Stimulated activated CD8-positive, alpha-beta memory T cell treated with anti-CD3 and anti-CD28 coated beads, Interleukin-7, amount 100 ng/mL, for 48 hours (primary cell): Measurements from ENCODE around the gene RPS6KC1.
A peak's percentile ranks its signal among the peaks of the same experiment; 100 is the strongest.
"Not testable (repeated sequence)": the region's sequence is repeated elsewhere in the genome, so short reads cannot be mapped to it uniquely, and the experiment has no call there.

Source experiments
- DNase-seq, 2 donors: peaks; one replicate each; pipeline ENCODE4 v3.0.0-alpha.2; 2020; ENCODE audit warnings: low read depth in 1 of 2; ENCODE audit errors: extremely low read depth in 1 of 2

Gene RPS6KC1, protein sequence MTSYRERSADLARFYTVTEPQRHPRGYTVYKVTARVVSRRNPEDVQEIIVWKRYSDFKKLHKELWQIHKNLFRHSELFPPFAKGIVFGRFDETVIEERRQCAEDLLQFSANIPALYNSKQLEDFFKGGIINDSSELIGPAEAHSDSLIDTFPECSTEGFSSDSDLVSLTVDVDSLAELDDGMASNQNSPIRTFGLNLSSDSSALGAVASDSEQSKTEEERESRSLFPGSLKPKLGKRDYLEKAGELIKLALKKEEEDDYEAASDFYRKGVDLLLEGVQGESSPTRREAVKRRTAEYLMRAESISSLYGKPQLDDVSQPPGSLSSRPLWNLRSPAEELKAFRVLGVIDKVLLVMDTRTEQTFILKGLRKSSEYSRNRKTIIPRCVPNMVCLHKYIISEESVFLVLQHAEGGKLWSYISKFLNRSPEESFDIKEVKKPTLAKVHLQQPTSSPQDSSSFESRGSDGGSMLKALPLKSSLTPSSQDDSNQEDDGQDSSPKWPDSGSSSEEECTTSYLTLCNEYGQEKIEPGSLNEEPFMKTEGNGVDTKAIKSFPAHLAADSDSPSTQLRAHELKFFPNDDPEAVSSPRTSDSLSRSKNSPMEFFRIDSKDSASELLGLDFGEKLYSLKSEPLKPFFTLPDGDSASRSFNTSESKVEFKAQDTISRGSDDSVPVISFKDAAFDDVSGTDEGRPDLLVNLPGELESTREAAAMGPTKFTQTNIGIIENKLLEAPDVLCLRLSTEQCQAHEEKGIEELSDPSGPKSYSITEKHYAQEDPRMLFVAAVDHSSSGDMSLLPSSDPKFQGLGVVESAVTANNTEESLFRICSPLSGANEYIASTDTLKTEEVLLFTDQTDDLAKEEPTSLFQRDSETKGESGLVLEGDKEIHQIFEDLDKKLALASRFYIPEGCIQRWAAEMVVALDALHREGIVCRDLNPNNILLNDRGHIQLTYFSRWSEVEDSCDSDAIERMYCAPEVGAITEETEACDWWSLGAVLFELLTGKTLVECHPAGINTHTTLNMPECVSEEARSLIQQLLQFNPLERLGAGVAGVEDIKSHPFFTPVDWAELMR

DNA sequence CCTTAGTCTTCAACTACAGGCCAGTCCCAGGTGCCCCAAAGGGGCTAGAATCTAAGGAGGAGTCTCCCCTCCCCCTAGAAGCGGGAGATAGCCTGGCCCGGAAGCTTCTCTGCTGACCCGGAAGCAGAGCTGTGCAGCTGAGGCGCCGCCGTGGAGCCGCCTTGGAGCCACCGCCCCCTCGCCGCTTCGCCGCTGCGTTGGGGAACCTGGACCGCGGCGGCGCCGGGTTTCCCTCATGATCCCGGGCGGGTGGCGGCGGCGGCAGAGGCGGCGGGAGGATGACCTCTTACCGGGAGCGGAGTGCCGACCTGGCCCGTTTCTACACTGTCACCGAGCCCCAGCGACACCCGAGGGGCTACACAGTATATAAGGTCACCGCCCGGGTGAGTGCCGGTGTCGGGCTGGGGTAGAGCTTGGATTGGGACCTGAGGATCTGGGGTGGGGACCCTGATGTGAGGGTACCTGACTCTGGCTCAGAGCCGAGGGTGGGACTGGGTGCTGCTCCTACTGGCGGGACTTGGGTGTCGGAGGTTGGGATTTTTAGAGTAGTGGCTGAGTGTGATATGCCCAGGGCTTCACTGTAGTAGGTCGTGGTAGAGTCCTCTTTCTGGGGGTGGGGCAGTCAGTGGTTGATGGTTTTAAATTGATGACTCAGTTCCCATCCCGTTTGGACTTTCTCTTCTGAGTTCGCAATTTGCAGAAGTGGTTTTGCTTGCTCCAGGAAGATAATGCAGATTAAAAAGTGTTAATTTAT, at the start of gene RPS6KC1:
Gene RPS6KC1 (plus strand): TSS at position 115 of the 754 bp plus-strand sequence. CDS start 164 bp downstream, at position 279.
- peak; percentile 64 to 82 for DNase-seq

DNA sequence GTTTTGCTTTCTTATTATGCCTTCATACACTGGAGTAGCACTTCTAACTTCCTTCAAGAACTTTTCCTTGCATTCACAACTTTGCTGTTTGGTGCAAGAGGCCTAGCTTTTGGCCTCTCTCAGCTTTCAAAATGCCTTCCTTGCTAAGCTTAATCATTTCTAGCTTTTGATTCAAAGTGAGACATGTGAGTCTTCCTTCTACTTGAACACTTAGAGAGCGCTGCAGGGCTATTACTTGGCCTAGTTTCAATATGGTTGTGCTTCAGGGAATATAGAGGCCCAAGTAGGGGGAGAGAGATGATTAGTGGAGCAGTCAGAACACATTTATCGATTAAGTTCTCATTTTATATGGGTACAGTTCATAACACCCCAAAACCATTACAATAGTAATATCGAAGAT, 47.8 kb upstream of the RPS6KC1 start:
- no peak for DNase-seq

DNA sequence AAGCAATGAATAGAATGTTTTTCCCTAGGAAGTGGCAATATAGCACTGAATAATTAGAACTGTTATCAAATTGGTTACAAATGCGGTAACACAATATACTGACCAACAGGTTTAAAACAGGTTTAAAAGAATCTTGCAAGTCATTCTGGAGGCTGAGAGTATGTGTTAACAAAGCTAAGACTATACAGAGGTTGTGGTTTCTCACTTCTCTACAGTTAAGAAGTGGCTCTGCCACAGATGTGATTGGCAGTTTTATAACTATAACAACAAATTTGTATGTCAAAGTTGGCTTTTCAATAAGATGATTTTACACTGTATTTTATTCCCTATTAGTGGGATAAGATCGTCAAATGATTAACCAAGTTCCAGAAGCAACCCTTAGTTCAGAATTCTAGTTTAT, 42.5 kb upstream of the RPS6KC1 start:
- no peak for DNase-seq

GRCh38 chr1:213014642-213015041, 36.4 kb upstream of the RPS6KC1 start:
- no peak for DNase-seq

DNA sequence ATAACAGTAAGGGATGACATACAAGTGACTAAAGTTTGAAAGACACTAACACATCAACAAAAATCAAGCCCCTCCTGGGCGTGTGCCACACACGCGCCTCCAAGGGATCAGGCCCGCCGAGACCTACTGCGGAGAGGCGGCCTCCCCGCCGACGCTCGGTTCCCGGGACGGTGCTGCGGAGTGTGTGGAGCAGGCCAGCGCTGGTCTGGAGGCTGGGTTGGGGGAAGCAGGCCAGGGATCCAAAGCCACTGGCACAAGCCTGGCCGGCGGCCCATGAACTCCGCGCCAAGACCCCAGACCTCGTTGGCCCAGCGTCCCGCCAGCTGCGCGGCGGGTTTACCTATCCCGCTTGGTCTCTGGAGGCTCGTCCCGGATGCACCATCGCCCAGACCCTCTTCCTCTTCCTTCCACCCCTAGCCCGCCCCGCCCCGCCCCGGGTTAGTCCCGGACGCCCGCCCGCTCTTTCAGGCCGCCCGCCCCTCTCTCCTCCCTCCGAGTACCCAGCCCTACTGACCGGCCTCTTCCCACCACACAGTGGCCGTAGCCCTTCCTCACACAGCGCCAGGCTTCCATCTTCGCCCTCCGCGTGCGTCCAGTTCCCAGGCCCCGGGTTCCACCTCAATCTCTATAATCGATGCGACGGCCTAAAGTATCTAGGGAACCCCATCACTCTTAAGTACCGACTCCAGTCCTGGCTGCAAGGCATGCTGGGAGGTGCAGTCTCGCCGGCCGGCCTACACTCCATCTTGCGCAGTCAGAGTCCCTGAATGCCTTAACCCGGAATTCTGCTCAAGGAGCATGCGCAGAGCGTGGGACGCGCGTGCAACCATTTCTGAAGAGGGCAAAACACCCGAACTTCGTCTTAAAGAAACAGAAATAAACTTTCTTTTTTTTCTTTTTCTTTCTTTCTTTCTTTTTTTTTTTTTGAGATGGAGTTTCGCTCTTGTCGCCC, 35.7 kb upstream of the RPS6KC1 start, which contains the start of gene ANGEL2:
Gene ANGEL2 (minus strand): TSS at position 769 of the 952 bp plus-strand sequence. CDS start 196 bp downstream, at position 573.
- peak; percentile 84 to 94 for DNase-seq

DNA sequence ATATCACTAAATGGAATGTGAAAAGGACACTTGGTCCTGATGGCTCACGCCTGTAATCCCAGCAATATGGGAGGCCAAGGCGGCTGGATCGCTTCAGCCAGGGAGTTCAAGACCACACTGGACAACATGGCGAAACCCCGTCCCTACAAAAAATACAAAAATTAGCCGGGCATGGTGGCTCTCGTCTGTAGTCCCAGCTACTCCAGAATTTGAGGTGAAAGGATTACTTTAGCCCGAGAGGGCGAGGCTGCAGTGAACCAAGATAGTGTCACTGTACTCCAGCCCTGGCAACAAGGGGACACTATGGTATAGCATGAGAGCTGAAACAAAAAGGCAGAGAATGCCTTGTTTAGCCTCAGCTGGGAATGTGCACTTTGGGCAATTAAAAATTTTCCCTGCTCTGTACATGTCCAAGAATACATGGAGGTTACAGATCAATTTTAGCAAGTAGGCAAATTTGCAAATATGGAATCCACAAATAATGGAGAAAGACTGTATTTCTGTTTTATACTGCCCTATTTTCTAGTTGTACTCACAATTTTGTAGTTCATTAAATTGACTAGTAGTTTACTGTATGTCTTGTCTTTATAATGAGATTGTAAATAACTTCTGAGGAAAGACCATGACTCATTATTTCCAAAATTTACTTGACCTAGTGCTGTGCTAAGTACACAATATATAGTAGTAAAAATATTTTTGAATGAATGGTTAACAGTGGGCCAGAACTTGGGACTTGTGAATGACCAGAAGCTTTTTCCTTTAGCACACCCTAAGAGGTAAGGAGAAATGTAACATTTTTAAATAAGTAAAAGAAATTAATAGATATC, 33.4 kb upstream of the RPS6KC1 start:
- no peak for DNase-seq

GRCh38 chr1:213019450-213019849, 31.6 kb upstream of the RPS6KC1 start:
- DNase-seq = no peak

GRCh38 chr1:213020016-213020415, 31.0 kb upstream of the RPS6KC1 start:
- no peak for DNase-seq

DNA sequence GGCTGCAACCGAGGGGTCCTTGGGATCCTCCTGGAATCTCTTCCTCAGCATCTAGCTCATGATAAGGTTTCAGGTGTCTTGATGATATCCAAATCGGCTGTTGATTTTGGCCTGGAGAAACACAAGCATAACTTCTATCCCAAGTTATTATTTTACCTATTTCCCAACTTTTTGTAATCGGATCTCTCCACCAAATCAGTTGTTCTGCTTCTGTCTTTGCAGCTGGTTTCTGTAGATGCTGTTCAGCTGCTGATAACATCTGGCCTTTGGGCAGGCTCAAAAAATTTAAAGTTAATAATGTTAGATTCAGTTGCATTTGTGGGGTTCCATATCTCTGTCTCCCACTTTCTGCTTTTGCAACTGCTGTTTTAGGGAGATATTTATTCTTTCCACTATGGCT, 24.0 kb upstream of the RPS6KC1 start:
- not testable (repeated sequence) for DNase-seq

- DNase-seq = no peak
Observed at GRCh38 chr1:213032651-213033050, 18.4 kb upstream of the RPS6KC1 start.

DNA sequence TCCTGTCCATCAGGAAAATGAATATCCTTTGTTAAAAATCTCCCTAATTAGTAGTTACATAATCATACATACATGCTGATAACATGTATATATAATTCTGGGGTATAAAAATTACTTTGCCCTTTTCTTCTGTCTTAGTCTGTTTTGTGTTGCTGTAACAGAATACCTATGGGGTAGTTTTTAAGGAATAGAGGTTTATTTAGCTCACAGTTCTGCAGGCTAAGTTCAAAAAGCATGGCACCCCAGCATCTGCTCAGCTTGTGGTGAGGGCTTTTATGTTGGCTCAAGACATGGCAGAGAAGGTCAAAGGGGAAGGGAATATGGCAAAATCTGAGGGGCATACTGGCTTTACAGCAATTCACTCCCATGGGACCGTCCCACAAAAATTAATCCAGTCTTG, 16.3 kb upstream of the RPS6KC1 start:
- DNase-seq = no peak

DNA sequence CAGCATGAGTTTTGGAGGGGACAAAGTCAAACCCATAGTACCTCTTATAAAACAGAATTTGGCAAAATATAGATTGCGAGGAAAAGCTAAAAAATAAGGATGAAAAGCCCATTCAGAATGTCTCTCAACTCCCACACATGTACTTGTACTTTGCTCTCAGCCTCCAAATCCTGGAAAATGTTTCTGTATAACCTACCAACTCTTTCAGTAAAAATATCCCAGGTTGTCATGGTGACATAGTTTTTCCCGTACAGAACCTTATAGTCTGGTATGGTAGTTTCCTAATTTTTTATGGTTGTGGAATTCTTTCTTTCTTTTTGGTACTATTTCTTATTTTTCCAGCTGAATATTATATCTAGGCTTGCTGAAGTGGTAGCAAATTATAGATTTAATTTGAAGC, 15.5 kb upstream of the RPS6KC1 start:
- DNase-seq = no peak

DNA sequence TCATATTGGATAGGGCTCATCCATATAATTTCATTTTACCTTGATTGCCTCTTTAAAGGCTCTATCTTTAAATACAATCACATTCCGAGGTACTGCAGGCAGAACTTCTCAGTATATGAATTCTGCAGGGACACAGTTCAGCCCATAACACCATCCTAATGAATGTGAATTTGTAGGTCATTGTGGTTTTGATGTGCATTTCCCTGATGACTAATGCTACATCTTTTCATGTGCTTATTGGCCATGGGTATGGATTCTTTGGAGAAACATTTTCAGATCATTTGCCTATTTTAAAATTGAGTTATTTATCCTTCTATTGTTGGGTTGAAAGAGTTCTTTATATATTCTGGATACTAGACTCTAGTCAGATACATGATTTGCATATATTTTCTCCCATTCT, 9.6 kb upstream of the RPS6KC1 start:
- no peak for DNase-seq

DNA sequence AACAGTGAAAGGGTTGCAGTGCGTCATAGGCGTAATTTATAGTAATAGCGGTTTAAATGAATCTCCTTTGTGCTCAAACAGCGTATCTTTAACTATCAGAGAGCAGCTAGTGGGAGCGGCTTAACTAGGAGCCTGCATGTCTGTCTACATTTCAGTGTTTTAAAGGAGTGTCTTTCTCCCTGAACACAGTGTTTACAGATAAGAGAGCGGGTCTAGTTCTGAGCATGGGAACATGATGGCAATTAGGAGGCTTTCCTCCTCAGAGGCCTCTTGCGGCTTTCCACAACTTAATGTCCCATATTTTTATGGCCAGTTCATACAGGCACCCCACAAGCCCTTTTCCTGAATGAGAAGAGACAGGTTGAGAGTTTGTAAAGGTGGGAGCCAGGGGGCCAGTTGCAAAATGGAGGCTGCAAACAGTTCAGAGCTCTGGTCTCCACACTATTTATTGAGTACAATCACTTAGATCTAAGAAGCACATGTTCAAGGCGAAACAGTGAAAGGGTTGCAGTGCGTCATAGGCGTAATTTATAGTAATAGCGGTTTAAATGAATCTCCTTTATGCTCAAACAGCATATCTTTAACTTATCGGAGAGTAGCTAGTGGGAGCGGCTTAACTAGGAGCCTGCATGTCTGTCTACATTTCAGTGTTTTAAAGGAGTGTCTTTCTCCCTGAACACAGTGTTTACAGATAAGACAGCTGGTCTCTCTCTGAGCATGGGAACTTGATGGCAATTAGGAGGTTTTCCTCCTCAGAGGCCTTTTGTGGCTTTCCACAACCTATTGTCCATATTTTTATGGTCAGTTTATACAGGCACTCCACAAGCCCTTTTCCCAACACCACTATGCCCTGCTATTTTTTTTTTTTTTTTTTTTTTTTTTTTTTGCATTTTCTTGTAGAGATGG, 5.5 kb upstream of the RPS6KC1 start:
- DNase-seq = not testable (repeated sequence)

- DNase-seq = no peak
Observed at GRCh38 chr1:213049232-213049631, 1.8 kb upstream of the RPS6KC1 start.

DNA sequence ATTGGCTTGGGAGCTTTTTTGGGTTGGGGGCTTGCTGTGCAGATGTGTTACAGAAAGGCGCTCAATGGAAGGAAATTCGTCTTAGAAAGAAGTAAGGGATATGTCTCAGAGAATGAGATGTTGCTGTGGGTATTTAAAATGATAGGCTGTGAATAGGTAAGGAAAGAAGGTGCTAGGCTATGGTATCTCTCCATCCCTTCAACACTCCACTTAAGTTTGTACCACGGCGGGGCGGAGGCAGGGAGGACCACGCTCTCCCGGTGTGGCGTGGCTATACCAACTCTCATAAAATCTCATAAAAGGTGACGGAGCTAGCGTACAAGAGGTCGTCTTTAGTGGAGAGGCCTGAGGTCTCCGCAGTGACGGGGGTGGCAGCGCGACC, 305 bp upstream of the RPS6KC1 start:
- no peak for DNase-seq

DNA sequence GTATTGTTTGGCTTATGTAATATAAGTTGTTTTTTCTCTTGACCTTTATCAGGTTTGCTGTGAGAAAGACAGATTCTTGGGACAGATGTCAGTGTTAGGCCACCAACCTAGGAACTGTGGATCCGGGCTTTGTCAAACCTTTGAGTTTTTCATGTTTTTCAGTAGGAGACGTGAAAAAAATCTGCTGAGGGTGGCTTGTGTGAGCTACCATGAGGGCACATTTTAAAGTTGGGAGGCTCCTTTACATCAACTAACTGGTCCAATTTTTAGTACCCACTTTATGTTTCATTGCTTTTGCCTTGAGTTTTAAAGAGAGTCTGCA, 801 bp downstream of the RPS6KC1 start:
- no peak for DNase-seq

DNA sequence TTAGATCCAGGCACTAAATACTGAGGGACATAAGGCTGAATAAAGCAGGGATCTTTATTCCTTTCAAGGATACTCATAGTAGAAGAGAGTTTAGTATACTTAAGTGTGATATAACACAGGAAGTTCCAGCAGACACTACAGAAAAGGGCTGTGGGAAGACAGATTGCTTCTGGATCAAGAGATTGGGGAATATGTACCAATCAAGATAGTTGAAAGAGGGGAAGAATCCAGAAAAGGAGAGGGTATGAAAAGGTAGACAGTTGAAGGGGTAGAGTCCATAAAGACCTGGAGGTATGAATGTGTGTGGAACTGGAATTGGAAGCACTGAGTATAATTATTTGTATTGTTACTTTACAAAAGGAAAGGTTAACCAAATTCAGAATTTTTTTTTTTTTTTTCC, 2.4 kb downstream of the RPS6KC1 start:
- no peak for DNase-seq
